WTC11 (cell line): ENCODE results near the gene MEGF11.

Source experiments
- CTCF ChIP-seq: fragments of 200-600 bp; IDR thresholded peaks from 2 replicates; pipeline ENCODE4 v1.8.0; 2022; ENCODE audit warnings: antibody characterized with exemption
- ELF4 ChIP-seq: sonication (generic); formaldehyde crosslinking; IDR thresholded peaks from 2 replicates; pipeline ENCODE4 v1.8.1; 2022; ENCODE audit warnings: low read depth, mild to moderate bottlenecking, moderate library complexity, missing genetic modification reagents
- SMAD4 ChIP-seq: sonication (generic); formaldehyde crosslinking; IDR thresholded peaks from 2 replicates; pipeline ENCODE4 v1.8.0; 2022; ENCODE audit warnings: mild to moderate bottlenecking, missing genetic modification reagents

- TF ChIP-seq CTCF, result no peak
- TF ChIP-seq SMAD4 (CRISPR knock-in tag), result no peak
- no peak for TF ChIP-seq ELF4
Measured at GRCh38 chr15:65847989-65848388, 405.6 kb downstream of the MEGF11 start.
